ENCODE measurements around the gene LSM14B. TPM values are rescaled to one million over a fixed set of nuclear protein-coding genes. Genes with fewer than 3 reads are reported as not detected.

The LSM14B gene
- total RNA-seq, 1 donor from 2014 or later = 23.3 TPM

DNA sequence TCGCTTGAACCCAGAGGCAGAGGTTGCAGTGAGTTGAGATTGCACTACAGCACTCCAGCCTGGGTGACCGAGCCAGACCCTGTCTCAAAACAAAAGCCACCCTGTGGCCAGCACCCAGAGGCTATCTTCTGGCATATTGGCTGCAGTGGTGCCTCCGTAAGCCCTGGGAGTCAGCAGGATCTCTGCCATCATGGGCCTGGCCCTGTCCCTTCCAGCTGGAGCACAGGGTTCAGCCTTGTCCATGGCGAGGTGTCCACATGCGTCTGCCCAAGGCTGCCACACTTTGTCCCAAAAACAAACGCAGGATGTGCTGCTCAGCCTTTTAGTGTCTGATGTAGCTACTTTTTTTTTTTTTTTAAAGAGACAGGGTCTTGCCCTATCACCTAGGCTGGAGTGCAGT is 45.2 kb downstream of the LSM14B start:
- no peak overlapping the region for H3K4me3 ChIP-seq (ENCODE audit: low read depth, low read length)
- no peaks in the 10 kb centered on the region for H3K36me3 ChIP-seq (ENCODE audit: control insufficient read depth, insufficient read depth, low read length)
- TF ChIP-seq, protein P1, sequence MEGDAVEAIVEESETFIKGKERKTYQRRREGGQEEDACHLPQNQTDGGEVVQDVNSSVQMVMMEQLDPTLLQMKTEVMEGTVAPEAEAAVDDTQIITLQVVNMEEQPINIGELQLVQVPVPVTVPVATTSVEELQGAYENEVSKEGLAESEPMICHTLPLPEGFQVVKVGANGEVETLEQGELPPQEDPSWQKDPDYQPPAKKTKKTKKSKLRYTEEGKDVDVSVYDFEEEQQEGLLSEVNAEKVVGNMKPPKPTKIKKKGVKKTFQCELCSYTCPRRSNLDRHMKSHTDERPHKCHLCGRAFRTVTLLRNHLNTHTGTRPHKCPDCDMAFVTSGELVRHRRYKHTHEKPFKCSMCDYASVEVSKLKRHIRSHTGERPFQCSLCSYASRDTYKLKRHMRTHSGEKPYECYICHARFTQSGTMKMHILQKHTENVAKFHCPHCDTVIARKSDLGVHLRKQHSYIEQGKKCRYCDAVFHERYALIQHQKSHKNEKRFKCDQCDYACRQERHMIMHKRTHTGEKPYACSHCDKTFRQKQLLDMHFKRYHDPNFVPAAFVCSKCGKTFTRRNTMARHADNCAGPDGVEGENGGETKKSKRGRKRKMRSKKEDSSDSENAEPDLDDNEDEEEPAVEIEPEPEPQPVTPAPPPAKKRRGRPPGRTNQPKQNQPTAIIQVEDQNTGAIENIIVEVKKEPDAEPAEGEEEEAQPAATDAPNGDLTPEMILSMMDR (IDR thresholded peaks at IDR 0.05; ENCODE audit: insufficient read depth, low read length, poor library complexity, severe bottlenecking) = no peak
- H3K27me3 ChIP-seq (ENCODE audit: control insufficient read depth, insufficient read depth, low read length) = no peaks in the 10 kb centered on the region
- DNase-seq (ENCODE audit: low read depth) = no peak

DNA sequence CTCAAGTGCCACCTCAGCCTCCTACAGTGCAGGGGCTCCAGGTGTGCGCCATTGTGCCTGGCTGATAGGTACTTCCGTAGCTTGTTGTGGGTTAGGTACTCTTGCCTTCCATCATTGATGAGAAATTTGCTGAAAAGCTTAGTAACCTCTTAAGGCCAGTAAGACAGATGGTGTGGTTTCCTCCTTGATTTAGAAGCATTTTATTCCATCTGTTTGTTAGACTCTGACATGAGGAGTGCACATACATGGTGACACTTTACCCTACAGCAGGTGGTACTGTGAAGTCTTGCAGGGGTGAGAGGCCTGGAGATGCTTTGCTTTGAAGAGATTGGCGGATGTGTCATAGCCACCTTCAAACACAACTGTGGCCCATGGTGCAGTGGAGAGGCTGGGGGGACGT is 45.8 kb downstream of the LSM14B start:
- TF ChIP-seq, protein P1 (IDR thresholded peaks at IDR 0.05; ENCODE audit: insufficient read depth, low read length, poor library complexity, severe bottlenecking) = no peak
- no peak for DNase-seq (ENCODE audit: low read depth)
- no peaks in the 10 kb centered on the region for H3K36me3 ChIP-seq (ENCODE audit: control insufficient read depth, insufficient read depth, low read length)

DNA sequence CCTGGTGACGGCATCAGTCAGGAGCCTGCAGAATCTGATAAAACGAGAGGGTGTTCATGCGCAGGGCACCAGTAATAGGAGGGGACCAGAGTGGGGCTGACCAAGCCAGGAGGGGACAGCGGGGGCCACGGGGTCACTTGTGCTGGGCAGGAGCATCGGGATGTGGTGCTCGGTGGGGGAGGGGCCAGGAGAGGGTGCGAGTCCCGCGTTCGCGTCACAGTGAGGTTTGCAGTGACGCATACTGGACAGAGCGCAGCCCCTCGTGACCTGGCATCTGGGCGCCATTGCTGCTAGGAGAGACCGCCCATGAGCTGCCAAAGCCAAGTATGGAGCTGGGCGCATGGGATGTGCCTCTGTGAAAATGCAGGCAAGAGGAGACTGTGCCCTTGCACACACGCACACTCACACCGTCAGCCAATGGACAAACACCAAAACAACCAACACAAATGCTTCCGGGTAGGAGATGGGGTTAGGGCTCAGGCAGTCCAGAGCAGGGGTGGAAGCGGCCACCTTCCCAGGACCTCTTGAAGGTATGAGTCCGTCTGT is 46.7 kb downstream of the LSM14B start:
- TF ChIP-seq, protein P1 (IDR thresholded peaks at IDR 0.05; ENCODE audit: insufficient read depth, low read length, poor library complexity, severe bottlenecking) = no peak
- DNase-seq (ENCODE audit: low read depth) = no peak

More for the DNA sequence above, 45.8 kb downstream of the LSM14B start:
- no peak overlapping the region for H3K4me3 ChIP-seq (ENCODE audit: low read depth, low read length)
- no peaks in the 10 kb centered on the region for H3K27me3 ChIP-seq (ENCODE audit: control insufficient read depth, insufficient read depth, low read length)

DNA sequence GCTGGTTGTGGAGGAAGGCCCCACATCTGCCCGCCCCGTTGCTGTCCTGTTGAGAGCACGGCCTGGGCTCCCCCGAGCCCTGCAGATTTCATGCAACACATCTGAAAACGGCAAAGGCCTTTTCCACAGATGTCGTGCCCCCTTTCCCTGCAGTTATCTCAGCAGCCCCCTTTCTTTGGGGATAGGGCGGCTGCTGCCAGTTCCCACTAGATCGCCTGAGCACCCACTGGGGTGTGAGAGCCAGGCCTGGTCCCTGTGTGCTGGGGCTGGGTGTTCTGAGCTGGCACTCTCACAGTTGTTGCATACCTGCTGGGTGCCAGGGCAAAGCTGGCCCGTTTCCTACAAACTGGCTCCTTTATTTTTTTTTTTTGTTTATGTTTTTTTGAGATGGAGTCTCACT is 48.3 kb downstream of the LSM14B start:
- TF ChIP-seq, protein P1 (IDR thresholded peaks at IDR 0.05; ENCODE audit: insufficient read depth, low read length, poor library complexity, severe bottlenecking) = no peak
- Histone ChIP-seq H3K4me3 (ENCODE audit: low read depth, low read length) (no peak overlapping the region), H3K27me3 (ENCODE audit: control insufficient read depth, insufficient read depth, low read length) (no peaks in the 10 kb centered on the region), H3K36me3 (ENCODE audit: control insufficient read depth, insufficient read depth, low read length) (no peaks in the 10 kb centered on the region)
- no peak for DNase-seq (ENCODE audit: low read depth)

More for the DNA sequence above, 46.7 kb downstream of the LSM14B start:
- Histone ChIP-seq H3K27me3 (ENCODE audit: control insufficient read depth, insufficient read depth, low read length) (no peaks in the 10 kb centered on the region), H3K4me3 (ENCODE audit: low read depth, low read length) (no peak overlapping the region), H3K36me3 (ENCODE audit: control insufficient read depth, insufficient read depth, low read length) (no peaks in the 10 kb centered on the region)

DNA sequence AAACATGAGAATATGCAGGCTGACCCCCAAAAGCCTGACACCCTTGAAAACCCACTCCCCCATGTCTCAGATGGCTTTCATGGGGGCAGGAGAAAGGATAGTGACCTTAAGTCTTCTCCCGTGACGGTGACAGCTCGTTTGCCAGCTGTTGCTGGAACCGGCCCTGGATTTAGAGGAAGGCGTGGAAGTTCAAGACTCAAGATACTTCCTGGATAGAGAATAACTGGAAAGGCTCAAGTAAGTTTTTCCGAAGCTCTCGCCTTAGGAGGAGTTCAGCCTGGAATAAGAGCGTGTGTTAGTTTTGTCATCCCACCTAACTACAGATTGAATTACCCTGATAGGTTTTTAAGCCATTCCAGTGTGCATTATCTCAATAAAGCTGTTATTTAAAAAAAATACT is 49.0 kb downstream of the LSM14B start:
- H3K36me3 ChIP-seq (ENCODE audit: control insufficient read depth, insufficient read depth, low read length) = no peaks in the 10 kb centered on the region
- TF ChIP-seq, protein P1 (IDR thresholded peaks at IDR 0.05; ENCODE audit: insufficient read depth, low read length, poor library complexity, severe bottlenecking) = no peak
- no peak for DNase-seq (ENCODE audit: low read depth)

DNA sequence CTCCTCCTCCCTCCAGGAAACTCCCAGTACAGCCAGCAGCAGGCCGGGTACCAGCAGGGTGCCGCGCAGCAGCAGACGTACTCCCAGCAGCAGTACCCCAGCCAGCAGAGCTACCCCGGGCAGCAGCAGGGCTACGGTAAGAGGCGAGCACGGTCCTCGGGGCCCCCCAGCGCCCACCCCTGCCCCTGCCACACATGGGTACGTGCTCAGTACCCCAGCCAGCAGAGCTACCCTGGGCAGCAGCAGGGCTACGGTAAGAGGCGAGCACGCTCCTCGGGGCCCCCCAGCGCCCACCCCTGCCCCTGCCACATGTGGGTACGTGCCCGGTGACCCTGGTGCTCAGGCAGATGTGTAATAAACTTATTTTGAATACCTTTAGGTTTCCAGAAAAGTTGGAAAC is 50.4 kb downstream of the LSM14B start:
- TF ChIP-seq, protein P1 (IDR thresholded peaks at IDR 0.05; ENCODE audit: insufficient read depth, low read length, poor library complexity, severe bottlenecking) = no peak
- H3K4me3 ChIP-seq (ENCODE audit: low read depth, low read length) = no peak overlapping the region
- no peaks in the 10 kb centered on the region for H3K27me3 ChIP-seq (ENCODE audit: control insufficient read depth, insufficient read depth, low read length)
- H3K36me3 ChIP-seq (ENCODE audit: control insufficient read depth, insufficient read depth, low read length) = no peaks in the 10 kb centered on the region
- no peak for DNase-seq (ENCODE audit: low read depth)

More for the DNA sequence above, 49.0 kb downstream of the LSM14B start:
- H3K4me3 ChIP-seq (ENCODE audit: low read depth, low read length) = no peak overlapping the region
- no peaks in the 10 kb centered on the region for H3K27me3 ChIP-seq (ENCODE audit: control insufficient read depth, insufficient read depth, low read length)
